Measurements from ENCODE around the gene TINCR.

DNA sequence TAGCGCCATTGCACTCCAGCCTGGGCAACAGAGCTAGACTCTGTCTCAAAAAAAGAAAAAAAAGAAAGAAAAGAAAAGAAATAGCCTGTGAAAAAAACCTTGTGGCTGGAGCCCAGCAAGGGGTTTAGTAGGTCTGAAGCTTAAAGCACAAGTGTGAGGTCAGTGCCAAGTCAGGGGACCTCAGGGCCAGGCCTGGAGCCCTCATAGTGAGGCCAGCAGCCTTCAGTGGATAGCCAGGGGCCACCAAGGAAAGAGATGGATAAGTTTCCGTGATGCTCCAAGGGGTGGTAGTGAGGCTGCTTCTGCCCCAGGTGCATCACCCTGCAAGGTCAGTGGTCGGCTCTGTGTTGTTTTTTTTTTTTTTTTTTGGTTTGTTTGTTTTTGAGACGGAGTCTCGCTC lies 12.9 kb downstream of the TINCR start:
- TF ChIP-seq, protein P1, sequence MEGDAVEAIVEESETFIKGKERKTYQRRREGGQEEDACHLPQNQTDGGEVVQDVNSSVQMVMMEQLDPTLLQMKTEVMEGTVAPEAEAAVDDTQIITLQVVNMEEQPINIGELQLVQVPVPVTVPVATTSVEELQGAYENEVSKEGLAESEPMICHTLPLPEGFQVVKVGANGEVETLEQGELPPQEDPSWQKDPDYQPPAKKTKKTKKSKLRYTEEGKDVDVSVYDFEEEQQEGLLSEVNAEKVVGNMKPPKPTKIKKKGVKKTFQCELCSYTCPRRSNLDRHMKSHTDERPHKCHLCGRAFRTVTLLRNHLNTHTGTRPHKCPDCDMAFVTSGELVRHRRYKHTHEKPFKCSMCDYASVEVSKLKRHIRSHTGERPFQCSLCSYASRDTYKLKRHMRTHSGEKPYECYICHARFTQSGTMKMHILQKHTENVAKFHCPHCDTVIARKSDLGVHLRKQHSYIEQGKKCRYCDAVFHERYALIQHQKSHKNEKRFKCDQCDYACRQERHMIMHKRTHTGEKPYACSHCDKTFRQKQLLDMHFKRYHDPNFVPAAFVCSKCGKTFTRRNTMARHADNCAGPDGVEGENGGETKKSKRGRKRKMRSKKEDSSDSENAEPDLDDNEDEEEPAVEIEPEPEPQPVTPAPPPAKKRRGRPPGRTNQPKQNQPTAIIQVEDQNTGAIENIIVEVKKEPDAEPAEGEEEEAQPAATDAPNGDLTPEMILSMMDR (conservative IDR thresholded peaks at IDR 0.05; ENCODE audit: low read length): no peak
- TF ChIP-seq EZH2phosphoT487 (IDR thresholded peaks at IDR 0.05; ENCODE audit: borderline replicate concordance, low read depth, low read length): no peak

Data from OCI-LY7 (cell line).